GM12878 (cell line): ENCODE results near the gene GNPTAB. TPM values are rescaled to one million over a fixed set of nuclear protein-coding genes. Genes with fewer than 3 reads are reported as not detected.

Experiments
- BHLHE40 ChIP-seq, 2 experiments: fragments of 450-650 bp in 1 of 2; IDR thresholded peaks; 2 replicates each; pipeline ENCODE4 v1.6.1; 2011 to 2017; ENCODE audit warnings: low read depth in 2 of 2, borderline replicate concordance in 1 of 2, improper control_type of control experiment in 1 of 2, low read length in 1 of 2, mild to moderate bottlenecking in 1 of 2
- EED ChIP-seq: sonication (generic); IDR thresholded peaks from 2 replicates; pipeline ENCODE4 v1.6.1; 2016; ENCODE audit warnings: antibody characterized with exemption, low read depth
- ESRRA ChIP-seq: IDR thresholded peaks from 2 replicates; pipeline ENCODE4 v1.6.1; 2012; ENCODE audit warnings: mild to moderate bottlenecking, low read length, improper control_type of control experiment
- HDAC2 ChIP-seq: fragments of 200-600 bp; sonication (generic); IDR thresholded peaks from 2 replicates; pipeline ENCODE4 v1.6.1; 2017
- HSF1 ChIP-seq: fragments of 150-350 bp; IDR thresholded peaks from 2 replicates; pipeline ENCODE4 v1.6.1; 2014; ENCODE audit warnings: mild to moderate bottlenecking, low read depth, low read length
- LARP7 ChIP-seq: fragments of 450-650 bp; IDR thresholded peaks from 2 replicates; pipeline ENCODE4 v1.6.1; 2017; ENCODE audit warnings: mild to moderate bottlenecking
- MYB ChIP-seq: fragments of 150-350 bp; IDR thresholded peaks from 2 replicates; pipeline ENCODE4 v1.6.1; 2014; ENCODE audit warnings: mild to moderate bottlenecking, low read depth, low read length, borderline replicate concordance
- NFXL1 ChIP-seq: fragments of 450-650 bp; IDR thresholded peaks from 2 replicates; pipeline ENCODE4 v1.6.1; 2017; ENCODE audit warnings: antibody characterized with exemption, mild to moderate bottlenecking, borderline replicate concordance
- NR2F1 ChIP-seq: fragments of 450-650 bp; conservative IDR thresholded peaks from 2 replicates; pipeline ENCODE4 v1.6.1; 2017; ENCODE audit warnings: mild to moderate bottlenecking
- PAX5 ChIP-seq: IDR thresholded peaks from 2 replicates; pipeline ENCODE4 v1.6.1; 2011; ENCODE audit warnings: low read depth, low read length, borderline replicate concordance
- POLR2AphosphoS5 ChIP-seq: IDR thresholded peaks from 2 replicates; pipeline ENCODE4 v1.6.1; 2011; ENCODE audit warnings: mild to moderate bottlenecking, low read length, inconsistent platforms
- REST ChIP-seq: IDR thresholded peaks from 2 replicates; pipeline ENCODE4 v1.6.1; 2012; ENCODE audit warnings: mild to moderate bottlenecking, low read depth, low read length
- SIN3A ChIP-seq: IDR thresholded peaks from 2 replicates; pipeline ENCODE4 v1.6.1; 2012; ENCODE audit warnings: low read depth, low read length, improper control_type of control experiment
- STAT1 ChIP-seq: fragments of 450-650 bp; conservative IDR thresholded peaks from 2 replicates; pipeline ENCODE4 v1.6.1; 2014; ENCODE audit warnings: antibody characterized with exemption, mild to moderate bottlenecking
- SUZ12 ChIP-seq: fragments of 200-600 bp; sonication (generic); IDR thresholded peaks from one replicate; pipeline ENCODE4 v1.6.1; 2018; ENCODE audit warnings: antibody characterized with exemption, mild to moderate bottlenecking; ENCODE audit not compliant: unreplicated experiment
- YBX1 ChIP-seq: fragments of 450-650 bp; IDR thresholded peaks from 2 replicates; pipeline ENCODE4 v1.6.1; 2016; ENCODE audit warnings: antibody characterized with exemption
- ZBTB33 ChIP-seq: fragments of 450-650 bp; IDR thresholded peaks from 2 replicates; pipeline ENCODE4 v1.6.1; 2017; ENCODE audit warnings: mild to moderate bottlenecking
- ZBTB40 ChIP-seq: fragments of 450-650 bp; IDR thresholded peaks from 2 replicates; pipeline ENCODE4 v1.6.1; 2016; ENCODE audit warnings: mild to moderate bottlenecking, moderate library complexity, borderline replicate concordance
- ZNF274 ChIP-seq: IDR thresholded peaks from one replicate; pipeline ENCODE4 v1.8.0; 2011; ENCODE audit not compliant: insufficient read length, insufficient read depth
- polyA plus RNA-seq, 11 experiments: library from polyadenylated mRNA; depleted of rRNA in 4 of 11; unstranded in 6 of 11; stranded (reverse) in 5 of 11; fragments of >200 nt; fragmentation: Nextera tagmentation in 4 of 11; fragmentation: Illumina TruSeq in 1 of 11; extraction: Ambion mirVana in 4 of 11; extraction: Trizol in 1 of 11; gene quantifications; 1 replicate in 1 of 11; 2 replicates in 10 of 11; pipeline versions ENCODE4 v1.2.1 to v1.2.3, GENCODE V29; 2011 to 2016; ENCODE audit warnings: inconsistent platforms in 2 of 11, missing spikeins in 2 of 11, low read depth in 1 of 11
- total RNA-seq, 4 experiments: library from RNA; depleted of rRNA in 3 of 4; stranded (reverse); fragments of >200 nt in 3 of 4; fragmentation: Illumina TruSeq in 1 of 4; extraction: Trizol in 1 of 4; gene quantifications; 2 replicates each; pipeline versions ENCODE4 v1.2.1 to v1.2.3, GENCODE V29; 2013 to 2021

The GNPTAB gene
- total and polyA plus RNA-seq, 10 of the 15 experiments (the other 5 are each of a cell fraction or from before 2014, with no cell fraction given): 9.8 to 38.9 (median 35.3) TPM

GRCh38 chr12:101859664-101860607 lies 29.2 kb upstream of the GNPTAB start (continued):
- TF ChIP-seq POLR2AphosphoS5 (no peak), REST (no peak), HSF1 (no peak), HDAC2 (no peak), NFXL1 (no peak), ZBTB33 (no peak), SUZ12 (no peak), ESRRA (no peak), MYB (no peak), SIN3A (no peak), ZBTB40 (no peak), ZNF274 (no peak), YBX1 (no peak), EED (0 out of 2 replicates have a peak, but pooled peaks have one; percentile 50), STAT1 (no peak), LARP7 (no peak), PAX5 (no peak), NR2F1 (peak; percentile 91), BHLHE40 (IDR thresholded peaks at IDR 0.05; ENCODE audit: borderline replicate concordance in 1 of 2, low read depth in 2 of 2, low read length in 1 of 2) (0 out of 4 replicates have a peak, but pooled peaks of 1 of the 2 experiments have one; percentile 43)
